IPS-NIHi7 (cell line): ENCODE data around the gene C22orf31.
"Not testable (repeated sequence)": the region's sequence is repeated elsewhere in the genome, so short reads cannot be mapped to it uniquely, and the experiment has no call there.

Experiments used
- DNase-seq: peaks from one replicate; pipeline ENCODE4 v3.0.0; 2012; ENCODE audit warnings: mixed read lengths; ENCODE audit errors: extremely low spot score

Gene C22orf31

DNA sequence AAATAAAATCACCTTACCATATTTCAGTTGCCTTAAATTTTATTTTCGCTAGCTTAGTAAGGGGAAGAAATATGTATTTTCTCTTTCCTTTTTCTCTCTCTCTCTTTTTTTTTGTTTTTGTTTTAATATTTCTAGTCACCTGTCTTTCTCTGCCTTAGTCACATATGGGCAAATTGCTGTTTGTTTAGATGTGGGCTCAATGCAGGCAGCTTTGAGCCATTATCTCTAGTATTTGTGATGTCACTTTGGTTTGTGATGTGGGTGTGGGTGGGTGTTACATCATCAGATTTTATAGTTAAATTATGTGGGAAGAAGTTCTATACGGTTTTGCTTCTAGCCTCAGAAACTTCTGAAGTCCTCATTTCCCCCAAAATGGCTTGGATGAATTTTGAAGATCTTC is at the start of gene C22orf31:
Gene C22orf31 (minus strand): TSS at position 59 of the 400 bp plus-strand sequence. CDS start 39 bp downstream, at position 20.
- DNase-seq, result no peak

DNA sequence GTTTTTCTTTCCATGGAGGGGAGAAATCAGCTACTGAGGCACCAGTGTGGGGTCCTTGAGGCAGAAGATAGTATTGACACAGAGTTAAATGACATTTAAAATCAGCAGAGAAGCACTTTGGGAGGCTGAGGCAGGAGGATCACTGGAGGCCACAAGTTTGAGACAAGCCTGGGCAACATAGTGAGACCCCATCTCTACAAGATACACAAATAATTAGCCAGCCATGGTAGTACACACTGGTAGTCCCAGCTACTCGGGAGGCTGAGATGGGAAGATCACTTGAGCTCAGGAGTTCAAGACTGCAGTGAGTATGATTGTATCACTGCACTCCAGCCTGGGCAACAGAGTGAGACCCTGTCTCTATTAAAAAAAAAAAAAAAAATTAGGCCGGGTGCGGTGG is 49.3 kb upstream of the C22orf31 start:
- no peak for DNase-seq

DNA sequence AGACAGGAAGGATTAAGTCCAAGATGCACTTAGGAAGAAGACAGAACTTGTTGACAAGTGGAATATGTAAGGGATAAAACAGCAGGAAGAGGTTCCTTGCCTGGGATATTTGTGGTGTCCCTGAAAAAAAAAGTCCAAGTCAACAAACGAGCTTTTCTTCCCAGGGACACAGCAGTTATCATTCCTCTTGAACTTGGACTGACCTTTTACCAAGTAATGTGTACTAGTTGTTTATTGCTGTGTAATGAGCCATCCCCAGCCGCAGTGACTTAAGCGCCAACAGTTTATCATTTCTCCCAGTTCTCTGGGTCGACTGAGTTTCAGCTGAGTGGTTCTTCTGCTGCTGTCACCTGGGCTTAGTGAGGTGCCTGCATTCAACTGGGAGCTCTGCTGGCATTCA is 48.2 kb upstream of the C22orf31 start:
- DNase-seq, result no peak

DNA sequence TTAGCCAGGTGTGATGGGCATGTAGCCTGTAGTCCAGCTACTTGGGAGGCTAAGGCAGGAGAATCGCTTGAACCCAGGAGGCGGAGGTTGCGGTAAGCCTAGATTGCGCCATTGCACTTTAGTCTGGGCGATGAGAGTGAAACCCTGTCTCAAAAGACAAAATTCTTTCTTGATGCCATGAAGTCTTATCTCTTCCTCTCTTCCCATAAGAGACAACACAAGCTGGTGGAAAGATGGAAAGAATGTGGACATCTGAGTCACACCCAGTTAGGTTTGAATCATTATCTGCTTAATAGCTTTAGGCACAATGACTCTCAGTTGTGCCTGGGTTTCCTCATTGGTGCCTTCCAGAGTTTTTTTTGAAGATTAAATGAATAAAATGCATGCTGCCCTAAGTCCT is 46.5 kb upstream of the C22orf31 start:
- DNase-seq, result no peak

DNA sequence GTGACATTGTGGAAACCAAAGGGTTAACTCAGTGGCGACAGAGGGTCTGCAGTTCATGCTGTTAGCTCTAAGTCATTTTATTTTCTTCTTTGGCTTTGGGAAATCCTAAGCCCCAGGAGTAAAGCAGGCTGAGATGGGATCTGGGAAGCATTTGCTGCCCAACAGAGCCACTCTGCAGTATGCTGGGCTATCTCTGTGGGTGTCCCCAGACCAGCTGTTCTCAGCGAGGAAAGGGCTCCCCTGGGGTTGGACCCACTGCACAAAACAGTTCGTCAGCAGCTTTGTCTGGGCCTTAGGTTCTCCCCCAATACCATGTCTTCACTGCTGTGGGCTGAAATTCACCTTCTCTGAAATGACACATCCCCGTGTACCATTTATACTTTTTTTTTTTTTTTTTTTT is 45.2 kb upstream of the C22orf31 start:
- no peak for DNase-seq

DNA sequence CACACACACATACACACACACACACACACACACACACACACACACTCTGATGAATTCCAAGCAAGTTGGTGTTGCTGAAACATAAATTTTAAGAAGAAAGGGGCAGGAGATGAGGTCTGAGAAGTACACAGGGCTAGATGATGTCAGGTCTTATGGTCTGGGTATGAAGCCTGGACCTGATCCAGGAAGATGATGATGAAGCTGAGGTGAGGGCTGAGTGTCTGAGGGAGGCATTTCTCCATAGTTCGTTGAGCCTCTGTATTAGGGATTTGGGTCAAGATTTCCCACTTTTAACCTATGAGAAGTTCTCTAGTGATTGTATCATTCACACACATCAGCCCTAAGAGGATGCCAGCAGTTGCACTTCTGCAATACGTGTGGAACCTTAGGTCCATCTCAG is 43.8 kb upstream of the C22orf31 start:
- no peak for DNase-seq

DNA sequence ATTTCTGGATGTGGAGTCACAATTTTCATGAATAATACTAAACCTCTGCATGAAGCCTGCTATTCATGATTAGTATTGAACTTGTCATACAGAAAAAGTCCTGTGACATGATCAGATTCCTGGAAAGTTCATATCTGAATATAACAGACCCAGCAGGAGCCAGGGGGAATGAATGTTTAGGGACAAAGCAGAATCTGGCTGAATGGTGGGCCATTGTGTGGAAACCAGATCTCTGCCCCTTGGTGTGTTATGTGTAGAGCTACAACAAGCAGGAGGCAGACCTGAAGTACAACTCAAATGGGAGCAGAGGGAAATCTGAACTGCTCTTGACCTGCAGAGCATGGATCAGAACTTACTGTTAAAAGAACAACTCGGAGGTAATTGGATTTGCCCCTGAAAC is 41.5 kb upstream of the C22orf31 start:
- no peak for DNase-seq

DNA sequence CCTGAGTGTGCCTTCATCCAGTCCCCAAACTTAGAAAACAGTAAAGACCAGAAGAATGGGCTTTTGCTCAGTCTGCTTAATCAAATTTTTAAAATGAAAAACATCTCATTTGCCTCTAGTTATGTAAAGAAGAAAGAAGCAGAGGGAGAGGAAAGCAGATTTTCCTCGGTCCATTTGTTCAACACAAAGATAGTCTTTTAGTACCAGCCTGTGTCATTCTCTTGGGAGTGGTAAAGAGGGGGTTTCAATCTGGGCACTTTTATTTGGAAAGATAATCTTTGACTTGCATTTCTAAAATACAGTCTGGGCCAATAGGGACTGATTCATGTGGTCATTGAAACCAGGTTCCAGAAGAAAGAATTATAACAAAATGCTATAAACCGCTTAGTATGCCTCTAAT is 40.7 kb upstream of the C22orf31 start:
- no peak for DNase-seq

DNA sequence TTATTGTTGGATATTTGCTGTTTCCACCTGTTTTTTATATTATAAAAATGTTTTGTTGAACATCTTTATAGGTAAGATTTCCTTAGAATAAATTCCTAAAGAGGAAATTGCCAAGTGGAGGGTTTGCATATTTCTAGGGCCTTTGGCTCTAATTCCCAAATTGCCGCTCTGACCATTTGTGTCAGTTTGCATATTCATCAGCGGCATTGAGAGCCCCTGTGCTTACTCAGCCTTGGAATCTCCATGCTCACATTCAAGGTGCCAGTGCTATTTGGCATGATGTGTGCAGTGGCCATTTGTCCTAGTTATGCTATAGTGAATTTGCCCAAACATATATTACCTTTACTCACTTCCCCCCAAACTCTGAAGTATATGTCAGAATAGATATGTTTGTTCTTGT is 36.7 kb upstream of the C22orf31 start:
- DNase-seq, result no peak

DNA sequence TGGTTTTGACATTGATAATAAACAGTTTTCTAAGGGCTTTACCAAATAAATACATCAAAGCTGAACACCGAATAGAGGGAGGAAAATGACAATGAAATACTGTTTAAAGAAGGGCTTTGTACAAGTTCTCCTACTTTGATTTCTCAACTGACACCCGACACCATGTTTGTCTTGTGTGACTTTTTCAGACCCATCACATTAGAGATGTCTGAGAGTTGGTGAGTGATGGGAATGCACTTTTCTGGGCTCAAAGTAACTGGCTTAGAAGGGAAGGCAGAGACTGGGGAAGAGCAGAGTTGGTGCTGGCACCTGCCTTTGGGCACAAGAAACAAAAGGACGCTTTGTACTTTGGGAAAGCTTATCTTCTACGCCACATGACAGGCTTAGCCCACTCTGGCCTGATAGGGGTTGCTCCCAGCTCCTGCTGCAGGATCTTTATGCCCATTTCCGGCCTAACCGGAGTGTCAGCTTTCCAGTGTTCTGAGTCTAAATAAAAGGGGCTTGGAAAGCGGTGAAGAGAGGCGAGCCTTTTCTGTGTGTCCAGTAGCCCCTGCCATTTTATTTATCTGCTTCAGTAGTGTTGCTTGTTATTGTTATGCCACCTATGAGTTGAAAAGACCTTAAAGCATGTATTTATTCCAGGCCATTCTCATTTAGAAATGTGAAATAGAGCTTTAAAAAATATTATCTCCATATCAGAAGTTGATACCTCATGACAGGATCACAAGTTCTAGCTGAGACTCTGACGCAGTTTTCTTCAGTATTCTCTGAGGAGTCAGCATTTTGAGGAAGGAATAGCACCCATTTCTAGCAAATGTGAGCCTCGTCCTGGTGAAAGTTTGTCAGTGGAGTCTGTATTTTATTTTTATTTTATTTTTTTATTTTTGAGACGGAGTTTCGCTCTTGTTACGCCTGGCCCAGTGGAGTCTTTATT is 35.4 kb upstream of the C22orf31 start:
- no peak for DNase-seq

DNA sequence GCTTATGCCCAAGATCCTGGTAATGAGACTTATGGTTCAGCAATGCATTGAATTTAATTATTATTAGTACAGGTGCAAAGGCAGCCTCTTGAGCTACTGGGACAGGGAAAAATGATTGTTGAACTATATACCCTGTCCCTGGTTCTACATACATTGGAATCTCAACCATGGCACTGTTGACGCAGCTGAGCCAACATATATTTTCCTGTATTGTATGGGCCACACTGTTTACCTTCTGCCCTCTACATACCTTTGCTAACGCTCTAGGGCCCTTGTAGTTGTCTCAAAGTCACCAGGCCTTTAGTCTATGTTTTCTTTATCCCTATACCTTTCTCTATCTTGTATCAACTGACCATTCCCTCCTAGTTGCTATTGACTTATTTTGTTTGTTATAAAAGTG is 33.8 kb upstream of the C22orf31 start:
- DNase-seq, result no peak

DNA sequence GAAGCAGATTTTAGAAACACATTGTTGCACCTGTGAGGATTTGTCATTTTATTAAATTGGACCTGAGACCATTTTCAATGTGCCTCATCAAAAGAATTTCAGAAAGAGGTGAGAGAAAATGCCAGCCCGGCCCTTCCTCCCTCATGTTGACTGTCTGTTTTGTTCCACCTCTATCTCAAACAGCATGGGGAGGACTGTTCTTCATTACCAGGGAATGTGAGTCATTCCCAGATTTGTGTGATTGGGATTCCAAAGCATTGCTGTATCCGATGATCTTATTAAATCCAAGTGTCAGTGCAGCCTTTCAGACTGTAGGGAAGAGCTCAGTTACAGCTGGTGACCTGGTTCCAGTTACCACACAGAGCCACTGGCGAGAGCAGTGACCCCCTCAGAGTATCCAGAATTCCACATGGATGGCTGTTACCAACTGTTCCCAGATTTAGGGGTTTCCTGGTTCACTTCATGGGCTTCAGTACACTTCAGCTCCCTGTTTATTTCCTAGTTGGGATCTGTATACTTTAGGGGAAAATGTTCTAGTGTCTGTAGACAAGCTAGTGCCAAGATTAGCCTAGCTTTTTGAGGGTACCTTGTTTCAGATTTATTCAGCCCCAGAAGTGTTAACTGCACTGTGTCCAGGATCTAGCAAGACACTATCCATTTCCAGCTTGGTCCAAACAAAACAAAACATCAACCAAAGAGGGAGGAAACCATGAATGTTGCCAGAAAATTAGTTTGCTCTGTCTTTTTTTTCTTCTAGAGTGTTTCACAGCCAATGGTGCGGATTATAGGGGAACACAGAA is 32.1 kb upstream of the C22orf31 start:
- DNase-seq, result no peak

DNA sequence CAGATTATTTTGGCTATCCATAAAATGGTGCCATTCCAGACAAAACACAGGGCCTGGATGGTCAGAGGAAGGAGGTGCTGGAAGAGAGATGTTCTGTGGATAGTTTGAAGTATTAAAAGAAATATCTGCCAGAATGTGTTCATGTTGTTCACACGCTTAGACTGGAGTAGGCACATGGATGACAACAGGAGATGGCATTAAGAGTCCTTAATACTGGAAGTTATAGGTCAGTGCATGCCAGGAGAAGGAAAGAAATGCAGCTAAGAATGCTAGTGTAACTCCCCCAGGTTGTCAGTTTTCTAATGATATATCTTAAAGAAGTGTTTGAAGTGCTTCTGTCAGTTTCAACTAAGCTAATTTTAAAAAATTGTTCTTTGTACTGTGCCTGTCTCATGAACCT is 31.4 kb upstream of the C22orf31 start:
- no peak for DNase-seq

DNA sequence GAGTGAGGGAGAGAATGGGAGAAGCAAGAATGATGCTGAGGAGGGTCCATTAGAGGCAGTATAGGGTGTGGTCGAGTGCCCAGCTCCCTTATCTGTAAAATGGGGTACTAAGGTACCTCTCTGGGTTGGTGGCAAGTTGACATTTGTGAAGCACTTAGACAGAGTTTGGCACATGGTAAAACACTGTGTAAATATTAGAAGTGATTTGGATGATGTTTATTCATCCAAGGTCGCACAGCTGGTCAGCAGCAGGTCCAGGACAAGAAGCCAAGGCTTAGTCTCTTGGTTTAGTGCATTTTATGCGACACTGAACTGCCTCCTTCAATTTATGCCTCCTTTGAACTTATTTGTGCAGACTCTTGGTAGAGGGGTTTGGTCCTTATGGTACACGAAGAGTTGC is 30.6 kb upstream of the C22orf31 start:
- DNase-seq, result no peak

DNA sequence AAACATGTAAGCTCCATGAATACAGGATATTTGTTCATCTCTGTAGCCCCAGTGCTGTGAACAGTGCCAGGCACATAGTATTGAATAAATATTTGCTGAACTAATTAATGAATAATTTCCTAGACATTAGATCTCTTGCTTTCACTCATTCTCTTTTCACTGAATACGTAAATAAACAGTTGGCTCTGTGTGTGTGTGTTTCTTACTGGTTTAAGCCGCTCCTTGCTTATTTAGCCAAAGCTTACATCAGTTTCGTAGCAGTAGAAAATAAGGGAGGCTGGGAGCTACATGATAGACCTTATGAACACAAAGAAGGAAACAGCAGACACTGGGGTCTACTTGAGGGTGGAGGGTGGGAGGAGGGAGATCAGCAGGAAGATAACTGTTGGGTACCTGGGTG is 28.4 kb upstream of the C22orf31 start:
- DNase-seq, result no peak

DNA sequence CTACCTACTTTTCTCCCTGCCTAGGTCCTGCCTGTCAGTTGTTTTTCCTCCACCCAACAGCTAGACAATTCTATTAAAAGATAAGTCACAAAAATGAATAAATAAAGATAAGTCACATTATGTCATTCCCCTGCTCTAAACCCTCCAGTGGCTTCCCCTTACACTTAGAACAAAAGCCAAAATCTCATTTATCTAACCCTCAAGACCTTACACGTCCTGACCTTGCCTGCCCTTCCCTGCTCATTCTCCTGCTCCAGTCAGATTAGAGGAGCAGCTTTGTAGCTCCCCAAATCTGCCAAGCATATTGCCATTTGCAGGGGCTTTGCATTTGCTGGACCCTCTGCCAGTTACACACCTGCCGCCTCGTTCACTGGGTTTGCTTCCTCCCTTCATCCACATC is 27.9 kb upstream of the C22orf31 start:
- no peak for DNase-seq

DNA sequence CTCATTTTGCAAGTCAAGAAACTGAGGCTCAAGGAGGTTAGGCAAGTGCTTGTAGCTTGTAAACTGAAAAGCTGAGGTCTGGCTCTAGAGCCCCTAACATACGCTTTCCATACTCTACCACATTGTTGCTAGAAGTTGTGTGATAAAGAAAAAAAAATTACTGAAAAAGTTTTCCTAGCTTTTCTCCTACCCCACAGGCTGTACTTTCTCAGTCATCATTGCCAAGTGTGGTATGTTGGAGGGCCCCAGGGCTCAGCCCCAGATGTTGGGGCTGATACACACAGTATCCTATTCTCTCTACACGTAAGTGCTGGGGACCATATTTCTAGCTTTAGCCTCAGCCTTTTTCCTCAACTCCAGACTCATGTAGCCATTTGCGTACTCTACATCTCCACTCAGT is 27.2 kb upstream of the C22orf31 start:
- DNase-seq, result no peak

DNA sequence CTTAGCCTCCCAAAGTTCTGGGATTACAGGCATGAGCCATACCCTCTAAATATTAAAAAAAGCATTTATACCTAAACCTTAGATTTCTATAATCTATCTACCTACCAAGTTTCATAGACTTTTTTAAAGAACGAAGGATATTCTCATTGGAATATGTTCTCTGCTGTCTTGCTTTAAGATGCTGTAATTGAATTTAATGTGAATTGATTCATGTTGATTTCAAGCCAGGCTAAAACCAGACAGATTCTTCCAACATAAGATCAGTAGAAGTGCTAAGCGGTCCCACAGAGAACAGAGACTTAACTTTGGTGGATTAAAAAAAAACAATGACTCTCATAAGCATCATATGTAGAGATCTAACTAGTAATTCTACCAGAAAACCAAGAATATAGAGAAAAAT is 25.4 kb upstream of the C22orf31 start:
- DNase-seq, result no peak

DNA sequence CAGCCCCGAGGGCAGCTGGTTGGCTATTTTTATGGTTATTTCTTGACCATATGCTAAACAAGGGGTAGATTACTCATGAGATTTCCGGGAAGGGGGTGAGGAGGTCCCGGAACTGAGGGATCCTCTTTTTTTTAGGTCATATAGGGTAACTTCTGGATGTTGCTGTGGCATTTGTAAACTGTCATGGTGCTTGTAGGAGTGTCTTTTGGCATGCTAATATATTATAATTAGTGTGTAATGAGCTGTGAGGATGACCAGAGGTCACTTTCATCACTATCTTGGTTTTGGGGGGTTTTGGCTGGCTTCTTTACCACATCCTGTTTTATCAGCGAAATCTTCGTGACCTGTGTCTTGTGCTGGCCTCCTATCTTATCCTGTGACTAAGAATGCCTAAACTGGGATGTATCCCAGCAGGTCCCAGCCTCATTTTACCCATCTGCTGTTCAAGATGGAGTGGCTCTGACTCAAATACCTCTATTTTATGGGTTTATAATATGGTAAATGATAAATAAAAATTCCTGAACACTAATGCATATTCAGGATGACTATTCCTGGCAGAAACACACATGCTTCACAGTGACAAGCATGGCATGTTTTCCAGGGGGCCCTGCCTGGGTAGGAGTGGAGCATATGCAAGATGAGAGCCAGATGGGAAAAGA is 22.4 kb upstream of the C22orf31 start:
- DNase-seq, result no peak

DNA sequence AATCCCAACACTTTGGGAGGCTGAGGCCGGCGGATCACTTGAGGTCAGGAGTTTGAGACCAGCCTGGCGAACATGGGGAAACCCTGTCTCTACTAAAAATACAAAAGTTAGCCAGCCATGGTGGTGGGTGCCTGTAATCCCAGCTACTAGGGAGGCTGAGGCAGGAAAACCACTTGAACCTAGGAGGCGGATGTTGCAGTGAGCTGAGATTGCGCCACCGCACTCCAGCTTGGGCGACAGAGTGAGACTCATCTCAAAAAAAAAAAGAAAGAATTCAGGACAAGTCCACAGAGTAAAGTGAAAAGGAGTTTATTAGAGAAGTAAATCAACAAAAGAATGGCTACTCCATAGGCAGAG is 21.9 kb upstream of the C22orf31 start:
- DNase-seq, result not testable (repeated sequence)

DNA sequence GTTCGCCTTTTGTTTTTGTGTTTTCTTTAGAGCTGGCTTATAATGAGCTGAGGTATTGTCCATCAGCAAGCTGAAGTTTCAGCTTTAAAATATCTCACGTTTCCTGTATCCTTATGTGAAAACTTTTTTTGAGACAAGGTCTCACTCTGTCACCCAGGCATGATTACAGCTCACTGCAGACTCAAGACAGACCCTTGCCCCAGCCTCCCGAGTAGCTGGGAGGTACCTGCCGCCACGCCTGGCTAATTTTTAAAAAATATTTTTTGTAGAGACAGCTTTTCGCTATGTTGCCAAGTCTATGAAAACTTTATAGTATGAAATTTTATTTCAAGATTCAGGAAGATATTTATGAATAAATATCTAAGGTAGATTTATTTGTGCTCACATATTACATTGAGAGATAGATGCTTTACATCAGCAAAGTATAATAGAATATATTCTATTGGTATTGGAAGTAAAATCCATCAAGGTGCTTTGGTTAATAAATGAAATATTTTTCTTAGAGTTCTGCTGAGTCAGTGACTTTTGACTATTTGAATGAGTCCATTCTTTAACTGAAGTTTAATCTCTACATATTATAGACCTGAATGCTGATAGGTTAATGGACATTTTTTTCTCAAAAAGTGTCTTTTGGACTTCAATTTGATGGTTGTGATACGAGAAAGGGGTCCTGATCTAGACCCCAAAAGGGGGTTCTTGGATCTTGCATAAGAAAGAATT is 21.4 kb upstream of the C22orf31 start:
- DNase-seq, result no peak
